ENCODE data around the gene ZNF543.

Gene ZNF543

GRCh38 chr19:57280962-57281400, 39.3 kb upstream of the ZNF543 start:
- TF ChIP-seq CTCF (IDR thresholded peaks at IDR 0.05; ENCODE audit: borderline replicate concordance, insufficient read depth, low read depth, low read length) = no peak

GRCh38 chr19:57282011-57282643, 38.1 kb upstream of the ZNF543 start:
- peak overlapping the region; percentile 70 for H3K4me3 ChIP-seq (ENCODE audit: low read depth, low read length)
- no peak for TF ChIP-seq CTCF (IDR thresholded peaks at IDR 0.05; ENCODE audit: borderline replicate concordance, insufficient read depth, low read depth, low read length)

More at GRCh38 chr19:57280962-57281400, 39.3 kb upstream of the ZNF543 start:
- H3K4me3 ChIP-seq (ENCODE audit: low read depth, low read length) = peak overlapping the region; percentile 70

- H3K4me3 ChIP-seq (ENCODE audit: low read depth, low read length) = no peak overlapping the region
Observed at GRCh38 chr19:57288373-57288772, 31.9 kb upstream of the ZNF543 start.

GRCh38 chr19:57290970-57291369, 29.3 kb upstream of the ZNF543 start:
- no peak overlapping the region for H3K4me3 ChIP-seq (ENCODE audit: low read depth, low read length)

More at GRCh38 chr19:57288373-57288772, 31.9 kb upstream of the ZNF543 start:
- TF ChIP-seq CTCF (IDR thresholded peaks at IDR 0.05; ENCODE audit: borderline replicate concordance, insufficient read depth, low read depth, low read length) = no peak

GRCh38 chr19:57292547-57292946, 27.7 kb upstream of the ZNF543 start:
- TF ChIP-seq CTCF (IDR thresholded peaks at IDR 0.05; ENCODE audit: borderline replicate concordance, insufficient read depth, low read depth, low read length) = no peak
- no peak overlapping the region for H3K4me3 ChIP-seq (ENCODE audit: low read depth, low read length)

More at GRCh38 chr19:57290970-57291369, 29.3 kb upstream of the ZNF543 start:
- no peak for TF ChIP-seq CTCF (IDR thresholded peaks at IDR 0.05; ENCODE audit: borderline replicate concordance, insufficient read depth, low read depth, low read length)

GRCh38 chr19:57293719-57294118, 26.6 kb upstream of the ZNF543 start:
- no peak for TF ChIP-seq CTCF (IDR thresholded peaks at IDR 0.05; ENCODE audit: borderline replicate concordance, insufficient read depth, low read depth, low read length)
- H3K4me3 ChIP-seq (ENCODE audit: low read depth, low read length) = no peak overlapping the region

GRCh38 chr19:57302020-57302465, 18.2 kb upstream of the ZNF543 start:
- H3K4me3 ChIP-seq (ENCODE audit: low read depth, low read length) = no peak overlapping the region
- TF ChIP-seq CTCF (IDR thresholded peaks at IDR 0.05; ENCODE audit: borderline replicate concordance, insufficient read depth, low read depth, low read length) = no peak
